ENCODE data around the gene CNIH3. TPM values are rescaled to one million over a fixed set of nuclear protein-coding genes. Genes with fewer than 3 reads are reported as not detected.
"Not testable (repeated sequence)": the region's sequence is repeated elsewhere in the genome, so short reads cannot be mapped to it uniquely, and the experiment has no call there.

Gene CNIH3
- total RNA-seq, 1 donor from 2014 or later: 3.1 TPM

- DNase-seq (ENCODE audit: extremely low read depth, low read depth, low spot score): no peak
Measured at GRCh38 chr1:224684979-224685425, 68.9 kb downstream of the CNIH3 start.

GRCh38 chr1:224686140-224686539, 70.0 kb downstream of the CNIH3 start:
- not testable (repeated sequence) for DNase-seq (ENCODE audit: extremely low read depth, low read depth, low spot score)

GRCh38 chr1:224687465-224687864, 71.3 kb downstream of the CNIH3 start:
- DNase-seq (ENCODE audit: extremely low read depth, low read depth, low spot score): no peak

GRCh38 chr1:224689374-224689773, 73.3 kb downstream of the CNIH3 start:
- DNase-seq (ENCODE audit: extremely low read depth, low read depth, low spot score): no peak

- no peak for DNase-seq (ENCODE audit: extremely low read depth, low read depth, low spot score)
Measured at GRCh38 chr1:224690576-224690975, 74.5 kb downstream of the CNIH3 start.

- DNase-seq (ENCODE audit: extremely low read depth, low read depth, low spot score): no peak
Measured at GRCh38 chr1:224691148-224691925, 75.2 kb downstream of the CNIH3 start.

GRCh38 chr1:224694969-224695368, 78.9 kb downstream of the CNIH3 start:
- DNase-seq (ENCODE audit: extremely low read depth, low read depth, low spot score): no peak

- no peak for DNase-seq (ENCODE audit: extremely low read depth, low read depth, low spot score)
Measured at GRCh38 chr1:224696021-224696420, 79.9 kb downstream of the CNIH3 start.

- no peak for DNase-seq (ENCODE audit: extremely low read depth, low read depth, low spot score)
Measured at GRCh38 chr1:224696891-224697765, 81.0 kb downstream of the CNIH3 start.

- DNase-seq (ENCODE audit: extremely low read depth, low read depth, low spot score): no peak
Measured at GRCh38 chr1:224698015-224698451, 81.9 kb downstream of the CNIH3 start.

GRCh38 chr1:224700918-224701531, 84.9 kb downstream of the CNIH3 start:
- DNase-seq (ENCODE audit: extremely low read depth, low read depth, low spot score): no peak

GRCh38 chr1:224703702-224704101, 87.6 kb downstream of the CNIH3 start:
- no peak for DNase-seq (ENCODE audit: extremely low read depth, low read depth, low spot score)

GRCh38 chr1:224704107-224704735, 88.1 kb downstream of the CNIH3 start:
- no peak for DNase-seq (ENCODE audit: extremely low read depth, low read depth, low spot score)

GRCh38 chr1:224705578-224705977, 89.5 kb downstream of the CNIH3 start:
- DNase-seq (ENCODE audit: extremely low read depth, low read depth, low spot score): no peak

- DNase-seq (ENCODE audit: extremely low read depth, low read depth, low spot score): no peak
Measured at GRCh38 chr1:224707843-224708725, 92.0 kb downstream of the CNIH3 start.

- DNase-seq (ENCODE audit: extremely low read depth, low read depth, low spot score): no peak
Measured at GRCh38 chr1:224710196-224710595, 94.1 kb downstream of the CNIH3 start.

- DNase-seq (ENCODE audit: extremely low read depth, low read depth, low spot score): not testable (repeated sequence)
Measured at GRCh38 chr1:224711231-224711756, 95.2 kb downstream of the CNIH3 start.

GRCh38 chr1:224711876-224712275, 95.8 kb downstream of the CNIH3 start:
- no peak for DNase-seq (ENCODE audit: extremely low read depth, low read depth, low spot score)

GRCh38 chr1:224713228-224713627, 97.1 kb downstream of the CNIH3 start:
- no peak for DNase-seq (ENCODE audit: extremely low read depth, low read depth, low spot score)

GRCh38 chr1:224714553-224714952, 98.4 kb downstream of the CNIH3 start:
- no peak for DNase-seq (ENCODE audit: extremely low read depth, low read depth, low spot score)
